ENCODE results near the gene MAP2K6. TPM values are rescaled to one million over a fixed set of nuclear protein-coding genes. Genes with fewer than 3 reads are reported as not detected.

The MAP2K6 gene
- total RNA-seq, 1 donor from 2014 or later = 2.0 TPM

GRCh38 chr17:69588827-69589239 is 174.3 kb downstream of the MAP2K6 start:
- intact Hi-C loops (cut with micrococcal nuclease) = no loop called here
- H3K36me3 ChIP-seq = no peaks in the 10 kb centered on the region
- DNase-seq = no peak
- H3K27me3 ChIP-seq (ENCODE audit: low read depth) = no peaks in the 10 kb centered on the region
- no peak for TF ChIP-seq CTCF (IDR thresholded peaks at IDR 0.05; ENCODE audit: borderline replicate concordance)
- H3K4me1 ChIP-seq = no peaks in the 10 kb centered on the region
- no peak overlapping the region for H3K27ac ChIP-seq (replicated peaks)
- peaks cover 8% of the 10 kb centered on the region for H3K9me3 ChIP-seq (replicated peaks)
- H3K4me3 ChIP-seq = no peak overlapping the region

DNA sequence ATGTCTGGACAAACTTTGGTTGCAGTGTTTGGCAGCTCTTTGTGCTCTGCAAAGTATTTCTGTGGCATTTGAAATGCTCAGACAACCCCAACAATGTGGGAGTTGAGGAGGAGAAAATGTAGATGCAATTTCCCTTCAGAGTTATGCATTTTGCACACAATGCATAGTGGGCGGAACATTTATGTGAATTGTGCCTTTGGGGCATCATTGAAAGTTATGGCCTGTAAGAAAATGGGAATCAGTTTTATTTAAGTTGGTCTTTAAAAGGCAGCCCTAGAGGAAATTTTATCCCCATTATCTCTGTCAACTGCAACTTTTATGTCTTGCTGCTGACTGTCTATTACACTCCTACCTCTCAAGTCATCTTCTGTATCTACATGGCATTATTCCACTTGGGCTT is 176.2 kb downstream of the MAP2K6 start:
- no peak overlapping the region for H3K27ac ChIP-seq (replicated peaks)
- H3K36me3 ChIP-seq = no peaks in the 10 kb centered on the region
- DNase-seq = no peak
- no peak overlapping the region for H3K4me3 ChIP-seq
- H3K9me3 ChIP-seq (replicated peaks) = peaks cover 8% of the 10 kb centered on the region
- H3K27me3 ChIP-seq (ENCODE audit: low read depth) = no peaks in the 10 kb centered on the region
- H3K4me1 ChIP-seq = no peaks in the 10 kb centered on the region
- intact Hi-C loops (cut with micrococcal nuclease) = no loop called here
- no peak for TF ChIP-seq CTCF (IDR thresholded peaks at IDR 0.05; ENCODE audit: borderline replicate concordance)

DNA sequence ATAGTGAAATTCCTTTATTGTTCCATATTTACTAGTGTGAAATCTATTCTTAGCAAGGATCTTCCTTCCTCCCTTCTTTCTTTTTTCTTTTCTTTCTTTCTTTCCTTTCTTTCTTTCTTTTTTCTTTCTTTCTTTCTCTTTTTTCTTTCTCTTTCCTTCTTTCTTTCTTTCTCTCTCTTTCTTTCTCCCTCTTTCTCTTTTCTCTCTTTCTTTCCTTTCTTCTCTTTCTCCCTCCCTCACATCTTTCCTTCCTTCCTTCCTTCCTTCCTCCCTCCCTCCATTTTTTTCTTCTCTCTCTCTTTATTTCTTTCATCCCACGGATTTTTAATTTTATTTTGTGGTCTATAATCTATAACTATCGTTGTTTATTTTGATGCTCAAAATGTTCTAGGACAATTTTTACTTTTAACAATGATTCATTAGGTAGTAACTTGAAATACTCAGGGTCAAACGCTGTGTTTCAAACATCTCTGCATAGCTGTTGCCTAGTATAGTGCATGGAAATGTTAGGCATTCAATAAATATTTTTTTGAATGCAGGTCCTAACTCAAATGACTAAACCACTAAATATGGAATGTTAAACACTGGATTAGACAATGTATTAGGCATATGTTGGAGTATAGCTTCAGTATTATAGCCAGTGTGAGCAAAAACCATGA is 178.3 kb downstream of the MAP2K6 start:
- Histone ChIP-seq H3K27me3 (ENCODE audit: low read depth) (no peaks in the 10 kb centered on the region), H3K36me3 (no peaks in the 10 kb centered on the region), H3K4me3 (no peak overlapping the region), H3K27ac (replicated peaks) (no peak overlapping the region), H3K9me3 (replicated peaks) (peaks cover 8% of the 10 kb centered on the region), H3K4me1 (peaks cover under 1% of the 10 kb centered on the region)
- intact Hi-C loops (cut with micrococcal nuclease) = no loop called here
- TF ChIP-seq CTCF (IDR thresholded peaks at IDR 0.05; ENCODE audit: borderline replicate concordance) = no peak
- DNase-seq = no peak

DNA sequence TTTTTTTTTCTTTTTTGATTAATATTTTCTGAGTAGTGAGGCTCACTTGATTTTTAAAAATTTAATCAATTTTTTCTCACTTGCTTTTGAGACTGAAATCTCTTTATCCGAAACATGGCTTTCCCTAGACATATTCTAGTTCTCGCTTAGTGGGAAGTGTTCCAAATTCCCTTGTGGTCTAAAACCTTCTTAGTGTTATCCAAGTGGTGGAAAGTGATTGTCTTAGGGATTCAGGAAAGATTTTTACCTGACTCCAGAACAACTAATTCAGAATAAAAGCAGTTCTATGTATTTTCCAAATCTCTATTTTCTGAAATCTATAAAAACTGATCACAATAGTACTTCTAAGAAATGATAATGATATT is 178.8 kb downstream of the MAP2K6 start:
- H3K4me3 ChIP-seq = no peak overlapping the region
- H3K27me3 ChIP-seq (ENCODE audit: low read depth) = no peaks in the 10 kb centered on the region
- no peaks in the 10 kb centered on the region for H3K36me3 ChIP-seq
- no peak overlapping the region for H3K27ac ChIP-seq (replicated peaks)
- no peak for DNase-seq
- peaks cover 4% of the 10 kb centered on the region for H3K4me1 ChIP-seq
- no peak for TF ChIP-seq CTCF (IDR thresholded peaks at IDR 0.05; ENCODE audit: borderline replicate concordance)
- peaks cover 8% of the 10 kb centered on the region for H3K9me3 ChIP-seq (replicated peaks)
- intact Hi-C loops (cut with micrococcal nuclease) = no loop called here

GRCh38 chr17:69593716-69594115 is 179.2 kb downstream of the MAP2K6 start:
- TF ChIP-seq CTCF (IDR thresholded peaks at IDR 0.05; ENCODE audit: borderline replicate concordance) = no peak
- Histone ChIP-seq H3K36me3 (no peaks in the 10 kb centered on the region), H3K27ac (replicated peaks) (no peak overlapping the region), H3K4me1 (peaks cover 8% of the 10 kb centered on the region), H3K27me3 (ENCODE audit: low read depth) (no peaks in the 10 kb centered on the region), H3K4me3 (no peak overlapping the region), H3K9me3 (replicated peaks) (peaks cover 8% of the 10 kb centered on the region)
- no peak for DNase-seq
- intact Hi-C loops (cut with micrococcal nuclease) = no loop called here
